NCI-H1417 treated with DMSO at 0.1 percent for 48 hours (cell line): ENCODE data around the gene GRIK4.

Experiments used
- DNase-seq: peaks from one replicate; lab custom pipeline; 2025; lab: John Stamatoyannopoulos, UW

Gene GRIK4

DNA sequence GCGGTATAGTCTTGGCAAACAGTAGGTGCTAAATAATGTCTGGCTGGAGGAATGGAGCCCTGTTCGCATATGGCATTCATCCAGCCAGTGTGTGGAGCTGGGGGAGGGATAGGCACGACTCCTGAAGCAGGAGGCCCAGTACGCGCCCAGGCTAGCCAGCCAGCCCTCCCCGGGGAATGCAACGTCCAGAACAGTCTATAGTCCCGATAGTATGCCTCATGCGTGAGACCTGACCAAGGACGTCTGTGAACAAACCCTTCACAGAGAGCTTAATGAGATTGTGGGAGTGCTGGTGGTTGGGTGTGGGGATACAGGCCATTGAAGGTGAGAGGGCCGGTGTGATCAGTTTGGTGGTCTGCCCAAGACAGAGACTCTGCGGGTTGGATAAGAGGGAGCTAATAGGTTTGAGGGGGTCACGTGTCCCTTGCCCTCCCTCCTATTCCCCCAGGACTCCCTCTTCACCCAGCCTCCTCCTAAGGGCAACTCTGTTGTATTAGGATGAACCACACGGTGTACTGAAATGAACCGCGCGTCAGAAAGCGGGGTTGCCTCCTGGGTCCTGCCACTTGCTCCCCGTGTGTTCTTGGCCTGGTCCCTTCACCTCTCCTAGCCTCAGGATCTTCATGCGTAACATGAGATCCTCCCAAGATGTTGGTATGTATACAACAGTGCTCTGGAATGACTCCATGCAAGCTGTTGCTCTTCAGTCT lies 987 bp upstream of the GRIK4 start:
- DNase-seq: no peak

DNA sequence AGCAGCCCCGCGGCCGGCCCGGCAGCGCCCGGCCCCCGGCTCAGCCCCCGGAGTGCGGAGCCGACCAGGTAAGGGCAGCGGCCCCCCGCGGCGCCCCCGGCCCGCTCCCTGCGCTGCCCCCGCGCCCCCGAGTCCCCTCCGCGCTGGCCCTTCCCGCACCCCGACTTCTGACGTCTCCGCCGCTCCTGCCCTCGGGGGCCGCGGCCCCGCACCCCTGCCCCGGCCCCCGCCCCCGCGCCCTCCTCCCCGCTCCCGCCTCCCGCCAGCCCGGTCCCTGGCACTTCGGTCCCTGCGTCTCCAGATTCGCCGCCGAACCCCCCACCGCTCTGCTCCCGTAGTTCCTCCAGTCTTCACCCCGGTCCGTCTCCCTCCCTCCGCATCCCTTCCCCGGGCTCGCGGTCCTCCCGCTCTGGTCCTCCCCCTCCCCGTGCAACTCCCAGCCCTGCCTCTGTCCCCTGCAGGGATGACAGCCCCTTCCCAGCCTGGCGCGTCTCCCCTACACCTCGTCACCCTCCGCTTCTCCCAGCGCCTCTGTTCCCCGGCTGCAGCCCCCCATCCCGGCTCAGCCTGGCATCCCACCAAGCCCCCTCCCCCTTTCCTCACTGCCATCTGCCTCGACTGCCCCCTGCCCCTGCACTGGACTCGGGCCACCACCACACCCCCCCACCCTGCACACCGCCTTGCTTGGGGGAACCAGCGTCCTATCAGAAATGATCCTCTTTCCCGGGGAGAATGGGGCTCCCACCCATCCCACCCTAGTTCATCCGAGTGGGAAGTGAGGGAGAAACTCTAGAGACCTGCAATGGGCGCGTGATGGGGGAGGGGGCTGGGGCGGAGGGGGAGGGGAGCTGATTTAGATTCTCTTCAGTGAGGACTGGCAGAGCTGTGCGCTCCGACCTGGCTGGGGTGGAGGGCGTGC lies 531 bp downstream of the GRIK4 start:
- DNase-seq: no peak

GRCh38 chr11:120512739-120513435 lies 1.3 kb downstream of the GRIK4 start:
- DNase-seq: no peak

GRCh38 chr11:120513436-120514315 lies 2.1 kb downstream of the GRIK4 start:
- no peak for DNase-seq

DNA sequence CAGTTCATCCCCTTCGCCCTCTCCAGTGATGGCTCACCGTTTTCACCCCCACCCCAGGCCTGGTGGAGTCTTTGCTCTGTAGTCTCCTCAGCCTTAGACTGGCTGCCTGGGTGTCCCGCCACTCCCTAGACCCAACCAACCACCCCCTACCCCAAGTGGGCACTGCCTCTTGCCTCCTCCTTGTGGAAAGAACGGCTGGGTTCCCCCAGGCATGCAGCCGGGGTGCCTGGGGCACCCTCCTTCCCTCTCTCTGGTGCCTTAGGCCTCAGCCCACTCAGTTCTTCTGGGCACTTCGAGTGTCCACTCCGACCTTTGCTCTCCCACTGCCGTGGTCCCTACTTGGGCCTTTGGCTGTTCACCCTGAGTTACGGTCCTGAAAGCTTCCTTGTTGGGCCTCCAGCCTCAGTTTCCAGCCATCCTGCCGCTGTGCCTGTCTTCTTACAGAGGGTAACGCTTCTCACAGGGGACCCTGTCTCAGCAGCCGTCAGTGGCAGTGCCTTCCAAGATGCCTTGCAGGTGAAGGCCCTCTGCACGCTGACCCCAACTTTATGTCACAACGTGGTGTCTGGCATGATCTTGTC lies 3.1 kb downstream of the GRIK4 start:
- no peak for DNase-seq

- no peak for DNase-seq
These were observed 3.7 kb downstream of the GRIK4 start for GRCh38 chr11:120515186-120515723.

DNA sequence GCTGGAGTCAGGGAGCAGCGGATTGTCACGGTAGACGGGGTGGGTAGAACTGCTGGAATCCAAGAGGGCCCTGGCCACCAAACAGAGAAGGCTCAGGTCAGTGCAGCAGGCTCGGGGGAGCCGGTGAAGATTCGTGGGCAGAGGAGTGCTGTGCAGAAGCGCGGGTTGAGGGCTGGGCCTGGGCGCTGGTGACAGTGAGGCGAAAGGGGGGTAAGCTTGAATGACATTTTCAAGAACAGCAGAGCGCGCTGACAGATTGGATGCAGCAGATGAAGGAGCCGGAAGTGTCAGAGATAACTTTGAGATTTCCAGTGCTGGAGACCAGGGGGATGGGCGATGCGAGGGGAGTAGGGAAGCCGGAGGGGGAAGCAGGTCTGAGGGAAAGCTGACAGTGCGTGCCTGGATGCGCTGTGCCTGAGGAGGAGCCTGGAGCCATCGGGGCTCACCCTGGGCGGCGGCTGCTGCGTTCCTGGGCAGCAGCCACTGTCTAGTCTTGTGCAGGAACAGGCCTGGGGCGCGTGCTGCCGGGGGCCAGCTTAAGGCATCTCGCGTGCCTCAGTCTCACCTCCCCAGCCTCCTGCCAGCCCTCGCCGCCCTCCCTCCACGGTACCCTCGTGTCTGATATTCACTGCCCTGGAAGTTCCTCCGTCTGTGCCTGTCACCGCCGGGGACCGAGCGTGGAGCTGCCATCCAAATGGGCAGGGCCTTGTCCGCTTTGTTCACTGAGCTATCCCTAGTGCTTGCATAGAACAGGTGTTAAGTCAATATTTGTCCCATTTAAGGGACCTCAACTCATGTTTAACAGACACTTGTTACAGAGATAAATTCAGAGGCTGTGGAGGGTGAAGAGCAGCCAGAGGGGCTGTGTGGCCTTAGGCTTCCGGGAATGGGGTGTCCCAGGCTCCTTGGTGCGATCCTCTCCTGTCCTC lies 5.2 kb downstream of the GRIK4 start:
- no peak for DNase-seq

- DNase-seq: no peak
These were observed 5.8 kb downstream of the GRIK4 start for GRCh38 chr11:120517390-120517761.

GRCh38 chr11:120517801-120518291 lies 6.3 kb downstream of the GRIK4 start:
- DNase-seq: no peak

GRCh38 chr11:120518356-120518755 lies 6.8 kb downstream of the GRIK4 start:
- DNase-seq: no peak

DNA sequence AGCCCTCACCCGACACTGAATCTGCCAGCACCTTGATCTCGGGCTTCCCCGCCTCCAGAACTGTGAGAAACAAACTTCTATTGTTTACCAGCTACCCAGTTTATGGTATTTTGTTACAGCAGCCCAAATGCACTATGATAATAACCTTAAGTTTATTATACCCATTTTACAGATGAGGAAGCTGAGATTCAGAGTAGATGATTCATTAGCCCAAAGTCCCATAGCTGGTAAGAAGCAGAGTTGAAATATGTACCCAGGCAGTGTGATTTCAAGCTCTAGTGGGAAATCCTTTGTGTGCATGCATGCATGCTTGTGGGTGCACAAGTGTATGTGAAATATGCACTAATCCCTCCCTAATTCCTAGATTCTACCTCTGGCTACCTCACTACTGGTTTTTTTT lies 7.9 kb downstream of the GRIK4 start:
- no peak for DNase-seq

DNA sequence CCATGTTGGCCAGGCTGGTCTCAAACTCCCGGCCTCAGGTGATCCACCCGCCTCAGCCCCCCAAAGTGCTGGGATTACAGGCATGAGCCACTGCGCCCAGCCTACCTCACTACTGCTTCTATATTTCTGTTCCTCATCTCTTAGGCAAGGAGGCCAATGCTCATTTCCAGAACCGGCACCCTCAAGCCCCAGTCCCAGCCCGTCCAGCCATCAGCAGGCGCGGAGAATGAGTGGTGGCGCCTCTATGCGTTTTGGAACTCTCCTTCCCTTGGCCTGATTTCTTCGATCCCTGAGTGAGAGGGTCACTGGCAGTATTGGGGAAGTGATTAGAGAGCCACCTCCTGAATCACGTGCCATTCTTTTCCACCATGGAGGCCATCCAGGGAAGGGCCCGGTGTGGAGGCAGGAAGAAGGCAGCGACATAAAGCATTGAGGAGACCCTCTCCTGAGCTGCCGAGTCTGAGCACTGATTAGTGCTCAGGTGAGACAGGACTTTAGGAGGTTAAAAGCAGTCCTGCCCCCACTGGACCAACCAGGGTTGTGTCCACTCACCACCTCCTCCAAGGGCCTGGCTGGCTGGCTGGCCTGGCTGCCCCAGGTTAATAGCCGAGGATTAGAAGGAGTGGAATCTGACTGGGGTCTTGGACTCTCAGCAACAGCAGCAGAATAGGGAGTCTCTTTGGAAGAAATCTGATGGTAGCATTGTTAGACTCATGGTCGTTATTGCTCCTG lies 8.7 kb downstream of the GRIK4 start:
- no peak for DNase-seq

DNA sequence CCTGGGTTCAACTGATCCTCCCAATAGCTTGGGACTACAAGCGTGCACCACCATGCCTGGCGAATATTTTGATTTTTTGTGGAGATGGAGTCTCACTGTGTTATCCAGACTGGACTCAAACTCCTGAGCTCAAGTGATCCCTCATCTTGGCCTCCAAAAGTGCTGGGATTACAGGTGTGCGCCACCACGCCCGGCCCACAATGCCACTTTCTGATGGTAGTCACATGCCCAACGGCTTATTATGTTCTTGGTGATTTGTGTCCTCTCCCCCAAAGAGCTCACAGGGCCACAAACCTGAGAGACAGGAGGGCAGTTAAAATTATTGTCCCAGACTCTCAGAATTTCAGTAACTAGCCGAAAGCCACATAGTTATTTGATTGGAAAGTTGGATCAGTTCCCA lies 9.6 kb downstream of the GRIK4 start:
- no peak for DNase-seq

DNA sequence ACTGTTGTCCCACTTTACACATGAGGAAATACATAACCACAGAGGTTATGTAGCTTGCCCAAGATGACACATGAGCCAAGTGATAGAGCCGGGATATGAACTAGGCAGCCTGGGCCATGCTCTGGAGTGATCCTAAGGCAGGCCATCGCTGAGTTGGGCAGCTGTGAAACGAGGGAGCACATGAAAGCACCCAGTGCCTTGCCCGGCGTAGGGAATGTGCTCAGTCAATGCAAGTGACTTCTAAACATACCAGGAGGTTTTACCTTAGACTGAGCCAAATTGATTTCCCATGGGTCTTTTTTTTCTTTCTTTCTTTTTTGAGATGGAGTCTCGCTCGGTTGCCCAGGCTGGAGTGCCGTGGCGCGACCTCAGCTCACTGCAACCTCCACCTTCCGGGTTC lies 10.5 kb downstream of the GRIK4 start:
- no peak for DNase-seq

- DNase-seq: no peak
These were observed 11.2 kb downstream of the GRIK4 start for GRCh38 chr11:120522736-120523135.

- DNase-seq: no peak
These were observed 11.6 kb downstream of the GRIK4 start for GRCh38 chr11:120523196-120523595.

GRCh38 chr11:120524536-120525085 lies 13.1 kb downstream of the GRIK4 start:
- DNase-seq: no peak

DNA sequence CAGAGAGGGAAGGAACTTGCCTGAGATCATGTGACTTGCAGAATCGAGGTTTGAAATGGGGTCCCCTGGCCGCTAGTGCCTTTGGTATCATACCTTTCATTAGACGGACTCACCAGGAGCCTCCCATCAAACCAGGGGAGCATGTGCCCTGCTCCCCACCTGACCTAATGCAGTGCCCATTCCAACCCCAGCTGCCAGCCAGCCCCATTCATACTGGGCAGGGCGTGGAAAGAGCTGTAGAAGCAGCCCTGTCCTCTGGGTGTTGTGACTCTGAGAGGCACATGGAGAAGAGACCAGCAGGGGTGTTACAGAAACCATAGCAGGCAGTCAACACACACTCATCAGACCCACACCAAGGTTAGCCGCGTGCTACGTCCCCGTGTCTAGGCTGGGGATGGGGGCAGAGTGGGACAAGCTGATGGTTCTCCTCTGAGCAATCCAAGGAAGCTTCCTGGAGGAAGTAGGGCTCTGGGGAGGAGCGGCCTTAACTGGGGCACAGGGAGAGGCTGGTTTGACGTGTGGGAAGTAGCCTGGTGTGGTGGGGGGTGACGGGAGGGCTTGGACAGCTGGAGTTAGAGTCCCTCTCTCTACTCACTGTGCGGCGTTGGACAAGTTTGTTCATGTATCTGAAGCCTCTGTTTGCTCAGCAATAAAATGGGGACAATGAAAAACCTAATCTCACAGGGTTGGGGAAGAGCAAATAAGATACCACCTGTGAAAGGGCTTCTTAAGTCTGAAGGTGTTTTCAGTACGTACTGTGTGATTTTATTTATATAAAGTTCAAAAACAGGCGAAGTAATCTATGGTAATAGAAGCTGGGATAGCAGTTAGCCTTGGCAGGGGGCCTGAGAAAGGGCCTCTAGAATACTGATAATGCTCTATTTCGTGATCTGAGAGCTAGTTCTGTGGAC lies 14.0 kb downstream of the GRIK4 start:
- DNase-seq: no peak
